Measurements from ENCODE around the gene GOLIM4.

Gene GOLIM4

GRCh38 chr3:168096210-168096652 is 507 bp upstream of the GOLIM4 start:
- FAIRE-seq, result peak; percentile 55

GRCh38 chr3:168094877-168095610 is 680 bp downstream of the GOLIM4 start:
- FAIRE-seq, result no peak

- FAIRE-seq, result no peak
These were observed 1.2 kb downstream of the GOLIM4 start for GRCh38 chr3:168094580-168094876.

GRCh38 chr3:168093790-168094189 is 1.9 kb downstream of the GOLIM4 start:
- no peak for FAIRE-seq

GRCh38 chr3:168093229-168093628 is 2.5 kb downstream of the GOLIM4 start:
- no peak for FAIRE-seq

GRCh38 chr3:168091941-168092340 is 3.8 kb downstream of the GOLIM4 start:
- FAIRE-seq, result no peak

GRCh38 chr3:168091302-168091858 is 4.3 kb downstream of the GOLIM4 start:
- FAIRE-seq, result no peak

GRCh38 chr3:168090306-168091085 is 5.2 kb downstream of the GOLIM4 start:
- FAIRE-seq, result no peak

GRCh38 chr3:168089179-168089771 is 6.4 kb downstream of the GOLIM4 start:
- no peak for FAIRE-seq

GRCh38 chr3:168088106-168088720 is 7.5 kb downstream of the GOLIM4 start:
- FAIRE-seq, result no peak

- FAIRE-seq, result no peak
These were observed 8.2 kb downstream of the GOLIM4 start for GRCh38 chr3:168087539-168087938.

GRCh38 chr3:168086541-168087260 is 9.0 kb downstream of the GOLIM4 start:
- FAIRE-seq, result no peak

- FAIRE-seq, result no peak
These were observed 10.1 kb downstream of the GOLIM4 start for GRCh38 chr3:168085491-168086119.

GRCh38 chr3:168083906-168084305 is 11.8 kb downstream of the GOLIM4 start:
- no peak for FAIRE-seq

GRCh38 chr3:168081856-168082255 is 13.9 kb downstream of the GOLIM4 start:
- no peak for FAIRE-seq

GRCh38 chr3:168081171-168081771 is 14.5 kb downstream of the GOLIM4 start:
- no peak for FAIRE-seq

- no peak for FAIRE-seq
These were observed 15.1 kb downstream of the GOLIM4 start for GRCh38 chr3:168080499-168081170.

GRCh38 chr3:168080022-168080421 is 15.7 kb downstream of the GOLIM4 start:
- no peak for FAIRE-seq

GRCh38 chr3:168077091-168077490 is 18.6 kb downstream of the GOLIM4 start:
- no peak for FAIRE-seq

GRCh38 chr3:168073842-168074605 is 21.7 kb downstream of the GOLIM4 start:
- no peak for FAIRE-seq
